NCI-H774 (cell line): Measurements from ENCODE around the gene PSMB1.
"Not testable (repeated sequence)": the region's sequence is repeated elsewhere in the genome, so short reads cannot be mapped to it uniquely, and the experiment has no call there.

ENCODE experiments used
- DNase-seq: peaks from one replicate; lab custom pipeline; 2025; lab: John Stamatoyannopoulos, UW

The PSMB1 gene

DNA sequence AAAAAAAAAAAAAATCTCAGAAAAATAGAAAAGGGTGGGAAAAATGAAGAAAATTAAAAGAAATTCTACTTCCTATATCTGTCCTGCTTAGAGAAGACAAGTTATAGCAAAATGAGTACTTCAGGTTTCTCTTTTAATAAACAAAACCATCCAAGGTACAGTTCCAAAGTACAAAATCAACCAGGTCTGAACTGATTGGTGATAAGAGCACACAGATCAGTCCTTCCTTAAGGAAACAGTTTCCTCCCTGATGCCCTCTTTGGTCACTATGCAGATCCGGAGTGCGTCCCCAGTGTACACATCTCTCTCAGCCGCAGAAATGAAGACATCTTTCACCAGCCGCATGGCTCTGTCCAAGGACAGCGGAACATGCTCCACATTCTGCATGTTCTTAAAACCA lies 18.1 kb downstream of the PSMB1 start:
- no peak for DNase-seq

DNA sequence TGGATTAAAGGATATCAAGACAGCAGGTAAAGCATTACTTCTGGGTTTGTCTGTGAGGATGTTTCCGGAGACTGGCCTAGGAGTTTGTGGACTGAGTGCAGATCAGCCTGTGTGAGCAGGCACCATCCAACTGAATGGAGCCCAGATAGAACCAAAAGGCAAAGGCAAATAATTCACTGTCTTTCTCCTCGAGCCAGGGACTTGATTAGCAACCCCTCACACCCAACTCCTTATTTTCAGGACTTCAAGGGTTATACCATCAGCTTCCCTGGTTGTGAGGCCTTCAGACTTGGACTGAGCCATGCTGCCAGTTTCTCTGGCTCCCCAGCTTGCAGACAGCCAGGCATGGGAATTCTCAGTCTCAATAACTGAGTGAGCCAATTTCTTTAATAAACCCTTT lies 19.3 kb downstream of the PSMB1 start:
- DNase-seq = no peak

DNA sequence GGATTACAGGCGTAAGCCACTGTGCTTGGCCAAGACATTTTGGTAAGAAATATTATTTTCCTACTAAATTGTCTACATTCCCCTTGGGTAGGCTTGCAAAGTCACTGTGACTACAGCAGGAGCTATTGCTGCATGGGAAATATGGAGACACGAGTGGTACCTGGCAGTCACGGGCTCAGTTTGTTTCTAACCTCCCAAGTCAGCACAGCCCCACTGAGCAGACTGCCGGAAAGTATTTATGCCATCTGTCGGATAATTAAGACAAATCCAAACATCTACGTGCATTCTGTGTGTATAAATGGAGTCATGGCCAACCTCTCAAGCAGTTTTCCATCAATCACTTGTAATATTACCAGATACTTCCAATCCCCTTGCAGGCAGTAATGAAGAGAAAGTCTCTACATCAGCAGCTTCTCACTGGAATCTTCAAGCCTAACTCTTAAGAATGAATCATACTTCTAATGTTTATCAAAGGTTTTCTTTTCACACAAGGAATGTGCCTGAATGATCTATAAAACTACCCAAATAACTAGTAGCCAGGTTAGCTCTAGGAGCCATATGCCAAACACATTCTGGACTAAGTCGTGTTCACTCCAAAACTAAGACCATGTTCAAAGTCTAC lies 20.1 kb downstream of the PSMB1 start:
- DNase-seq = no peak

DNA sequence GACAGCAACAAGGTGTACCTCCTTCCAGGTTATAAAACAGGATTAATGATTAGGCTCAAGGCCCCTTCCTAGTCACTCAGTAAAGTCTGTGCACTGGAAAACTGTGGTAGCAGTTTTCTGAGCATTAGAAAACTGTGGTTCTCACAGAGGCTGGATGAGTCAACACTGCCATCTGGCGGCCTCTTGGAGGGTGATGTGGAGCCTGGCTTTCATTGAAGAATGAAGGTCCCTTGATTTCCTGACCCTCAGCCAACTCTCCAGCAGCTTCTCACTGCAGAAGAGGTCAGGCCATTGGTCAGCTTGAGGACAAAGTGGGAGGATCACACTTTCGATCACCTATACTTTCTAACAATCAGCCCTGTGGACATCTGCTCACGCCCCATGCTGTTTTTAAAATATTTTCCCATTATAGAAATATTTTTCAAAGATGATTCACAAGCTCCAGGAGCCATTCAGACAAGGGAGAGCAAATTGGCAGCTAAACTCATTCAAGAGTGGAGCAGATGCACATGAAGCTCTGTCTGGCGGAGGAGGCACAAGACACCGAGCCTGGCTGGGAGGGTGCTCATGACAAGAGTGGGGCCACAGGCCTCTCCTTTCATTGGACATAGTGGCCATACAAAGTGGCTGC lies 23.2 kb downstream of the PSMB1 start:
- peak; percentile 89 for DNase-seq

DNA sequence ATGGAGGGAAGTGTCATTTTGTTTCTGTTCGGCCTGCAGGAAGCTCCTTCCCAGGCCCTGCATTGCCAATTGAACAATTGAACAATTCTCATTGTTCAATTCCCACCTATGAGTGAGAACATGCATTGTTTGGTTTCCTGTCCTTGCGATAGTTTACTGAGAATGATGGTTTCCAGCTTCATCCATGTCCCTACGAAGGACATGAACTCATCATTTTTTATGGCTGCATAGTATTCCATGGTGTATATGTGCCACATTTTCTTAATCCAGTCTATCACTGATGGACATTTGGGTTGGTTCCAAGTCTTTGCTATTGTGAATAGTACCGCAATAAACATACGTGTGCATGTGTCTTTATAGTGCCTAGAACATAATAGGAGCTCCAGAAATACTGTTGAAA lies 25.1 kb downstream of the PSMB1 start:
- DNase-seq = not testable (repeated sequence)

DNA sequence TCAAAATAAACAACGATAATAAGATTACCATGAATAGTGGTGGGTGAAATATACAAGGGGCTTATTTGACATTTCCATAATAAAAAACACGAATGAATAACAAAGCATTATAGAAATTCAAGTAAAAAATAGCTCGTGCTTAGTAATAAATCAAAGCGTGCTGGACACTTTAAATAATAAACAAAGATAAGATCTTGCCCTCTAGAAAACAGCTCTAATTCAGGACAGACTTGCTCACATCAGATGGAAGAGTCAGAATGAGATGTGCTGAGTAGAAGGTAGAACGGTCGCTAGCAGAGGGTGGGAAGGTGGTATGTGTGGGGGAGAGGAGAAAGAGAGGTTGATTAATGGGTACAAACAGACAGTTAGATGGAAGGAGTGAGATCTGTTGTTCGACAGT lies 27.3 kb downstream of the PSMB1 start:
- DNase-seq = no peak

DNA sequence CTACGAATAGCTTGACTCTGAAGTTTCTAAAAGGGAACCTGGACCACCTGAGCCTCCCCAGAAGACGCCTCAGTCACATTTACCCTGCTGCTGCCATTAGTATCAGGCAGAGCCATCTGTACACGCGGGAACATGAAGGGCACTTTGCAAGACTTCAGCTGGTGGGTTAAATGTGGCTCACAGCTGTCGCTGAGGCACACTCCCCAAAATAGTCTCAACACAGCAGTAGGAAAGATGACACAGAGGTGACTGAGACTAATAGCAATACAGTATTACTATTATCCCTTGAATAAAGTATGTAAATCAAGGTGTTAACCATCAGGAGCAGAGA lies 29.0 kb downstream of the PSMB1 start:
- DNase-seq = no peak

DNA sequence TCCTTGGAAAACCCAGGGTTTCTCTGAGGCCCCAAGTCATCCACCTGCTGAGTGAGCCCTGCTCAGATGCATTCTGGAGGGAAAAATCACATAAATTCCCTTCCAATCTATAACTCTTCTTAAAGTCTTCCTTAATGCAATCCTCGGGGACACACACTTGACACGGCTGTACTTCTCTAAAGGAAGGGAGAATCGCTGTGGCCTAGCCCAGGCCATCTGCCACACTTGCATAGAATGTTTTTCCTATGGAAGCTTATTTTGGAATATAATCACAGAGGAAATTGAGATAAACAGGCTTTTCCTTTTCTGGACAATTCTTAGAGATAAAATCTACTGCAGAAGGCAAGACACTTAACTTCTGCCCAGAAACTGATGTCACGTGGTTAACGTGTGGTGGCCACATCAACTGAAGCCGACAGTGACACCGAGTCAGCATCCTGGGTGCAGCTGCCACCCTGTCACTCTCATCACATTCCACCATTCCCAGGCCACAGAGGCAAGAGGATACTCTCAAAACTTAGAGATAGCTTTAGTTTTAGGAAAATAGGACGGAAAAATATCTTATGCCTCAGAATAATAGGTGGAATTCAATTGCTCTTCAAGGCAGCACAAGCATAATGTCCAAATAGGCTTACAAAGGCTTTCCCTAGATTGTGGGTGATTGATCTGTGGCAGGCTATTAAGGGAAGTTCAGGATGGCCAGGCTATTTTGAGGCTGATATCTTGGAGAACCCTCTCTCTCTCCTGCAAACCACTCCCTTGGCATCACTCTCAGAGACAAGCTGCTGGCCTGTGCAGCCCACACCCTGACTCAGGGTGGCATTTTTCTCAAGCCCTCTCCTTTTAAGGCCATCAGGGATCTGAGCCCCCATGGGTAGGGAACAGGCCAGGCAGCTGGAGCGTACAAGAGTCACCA lies 29.6 kb downstream of the PSMB1 start:
- no peak for DNase-seq

DNA sequence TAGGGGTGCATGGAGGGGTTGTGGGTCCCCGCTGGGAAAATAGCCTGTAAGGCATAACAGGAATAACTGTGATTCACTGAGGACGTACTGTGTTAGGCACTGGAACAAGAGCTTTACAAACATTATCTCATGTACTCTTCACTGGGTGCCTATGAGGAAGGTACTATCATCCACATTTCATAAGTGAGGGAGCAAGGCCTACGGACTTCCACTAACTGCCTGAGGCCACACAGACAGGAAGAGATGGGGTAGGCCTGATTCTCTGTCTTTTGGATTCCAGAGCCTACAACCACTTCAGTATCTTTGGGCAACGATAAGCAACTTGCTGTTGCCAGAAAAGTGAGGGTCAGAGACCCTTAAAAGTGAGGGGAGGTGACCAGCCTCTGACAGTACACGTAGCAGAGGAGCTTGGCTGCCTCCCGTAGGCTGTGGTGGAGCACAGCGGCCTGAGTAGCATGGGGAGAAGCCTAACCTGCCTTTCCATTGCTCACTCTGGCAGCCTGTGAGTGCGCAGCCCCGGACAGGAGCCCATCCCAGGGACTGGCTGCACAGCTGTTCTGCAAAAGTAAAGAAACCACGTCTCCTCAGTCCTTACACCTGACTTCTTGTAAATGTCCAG lies 30.4 kb downstream of the PSMB1 start:
- DNase-seq = peak; percentile 47

DNA sequence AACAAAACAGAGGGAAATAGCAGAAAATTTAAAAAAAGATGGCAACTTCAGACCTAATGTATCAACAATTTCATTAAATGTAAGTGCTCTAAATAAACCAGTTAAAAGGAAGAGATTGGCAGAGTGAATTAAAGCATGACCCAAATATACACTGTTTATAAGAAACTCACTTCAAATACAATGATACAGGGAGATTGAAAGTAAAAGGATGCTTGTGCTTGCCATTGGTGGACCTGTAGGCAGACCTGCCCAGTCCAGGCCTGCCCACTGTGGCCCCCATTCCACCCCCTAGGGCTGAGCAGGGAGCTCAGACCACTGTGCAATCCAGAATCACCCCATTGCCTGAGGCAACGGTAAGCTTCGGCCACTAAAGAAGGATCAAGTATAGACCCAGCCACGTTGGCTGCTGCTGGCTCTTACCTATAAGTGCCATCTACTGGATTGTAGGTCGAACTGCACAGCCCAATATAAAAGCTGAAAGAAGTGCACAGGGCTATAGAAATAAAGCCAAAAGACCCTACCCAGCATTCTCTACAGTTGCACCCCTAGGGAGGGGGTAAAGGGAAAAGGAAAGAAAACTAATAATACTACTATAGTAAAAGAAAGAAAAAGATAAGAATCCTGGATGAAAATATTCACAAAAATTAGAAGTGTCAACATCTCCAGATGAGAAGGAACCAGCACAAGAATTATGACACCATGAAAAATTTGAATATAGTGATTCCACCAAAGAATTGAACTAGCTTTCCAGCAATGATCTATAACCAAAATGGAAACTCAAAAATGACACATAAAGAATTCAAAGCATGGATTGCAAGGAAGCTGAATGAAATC lies 36.1 kb downstream of the PSMB1 start:
- peak; percentile 85 for DNase-seq

DNA sequence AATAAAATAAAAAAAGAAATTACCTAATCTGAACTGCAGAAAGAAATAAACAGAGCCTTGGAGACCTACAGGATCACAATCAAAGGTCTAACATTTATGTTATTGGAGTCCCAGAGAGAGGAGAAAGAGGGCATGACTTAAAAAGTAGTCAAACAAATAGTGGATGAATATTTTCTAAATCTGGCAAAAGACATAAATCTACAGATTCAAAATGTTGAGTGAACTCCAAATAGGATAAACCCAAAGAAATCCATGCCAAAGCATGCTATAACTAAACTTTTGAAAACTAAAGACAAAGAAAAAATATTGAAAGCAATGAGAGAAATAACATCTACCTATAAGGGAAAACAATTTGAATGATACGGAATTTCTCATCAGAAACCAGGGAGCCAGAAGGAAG lies 38.2 kb downstream of the PSMB1 start:
- no peak for DNase-seq

DNA sequence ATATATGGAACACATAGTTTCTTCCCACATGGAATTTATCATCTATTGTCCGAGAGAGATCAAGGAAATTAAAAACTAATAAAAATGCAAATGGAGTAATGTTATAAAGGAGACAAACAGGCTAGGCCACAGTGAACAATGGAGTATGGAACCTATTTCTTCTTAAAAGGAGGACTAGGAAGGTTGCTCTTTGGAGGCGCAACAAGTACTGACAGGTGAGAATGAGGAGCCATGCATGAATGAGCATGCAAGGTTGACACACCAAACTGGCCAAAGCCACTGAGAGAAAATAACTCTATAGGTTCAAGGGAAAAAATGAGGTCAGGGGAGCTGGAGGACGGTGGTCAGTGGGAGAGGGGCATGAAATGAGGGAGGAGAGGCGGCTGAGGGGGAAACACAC lies 40.9 kb downstream of the PSMB1 start:
- DNase-seq = no peak

DNA sequence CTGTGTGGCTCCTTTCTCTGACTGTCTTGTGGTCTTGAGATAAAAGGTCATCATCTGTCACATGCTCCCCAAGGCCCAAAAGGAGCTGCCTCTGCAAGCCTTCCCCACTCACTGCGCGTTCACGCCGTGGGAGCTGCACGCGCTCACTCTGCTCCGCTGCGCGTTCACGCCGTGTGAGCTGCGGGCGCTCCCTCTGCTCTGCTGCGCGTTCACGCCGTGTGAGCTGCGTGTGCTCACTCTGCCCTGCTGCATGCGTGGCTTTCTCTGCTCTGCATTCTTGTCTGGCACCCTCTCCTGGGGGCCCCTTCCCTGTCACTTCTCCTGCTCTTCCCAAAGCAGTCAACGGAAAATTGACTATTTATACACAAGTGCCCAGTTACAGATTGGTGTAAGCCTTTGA lies 42.5 kb downstream of the PSMB1 start:
- DNase-seq = no peak

DNA sequence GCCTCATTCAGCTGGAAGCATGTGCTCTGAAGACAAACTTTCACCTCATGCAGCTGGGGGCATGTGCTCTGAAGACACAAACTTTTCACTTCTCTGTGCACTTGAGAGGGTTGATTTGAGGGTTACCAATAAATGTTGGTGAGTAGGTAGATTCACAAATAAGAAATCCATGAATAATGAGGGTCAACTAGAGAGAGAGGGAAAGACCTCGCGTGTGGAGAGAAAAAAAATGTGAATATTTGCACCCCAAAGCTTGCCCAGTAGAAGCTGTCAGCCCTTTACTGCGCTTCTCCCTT lies 43.4 kb downstream of the PSMB1 start:
- no peak for DNase-seq

DNA sequence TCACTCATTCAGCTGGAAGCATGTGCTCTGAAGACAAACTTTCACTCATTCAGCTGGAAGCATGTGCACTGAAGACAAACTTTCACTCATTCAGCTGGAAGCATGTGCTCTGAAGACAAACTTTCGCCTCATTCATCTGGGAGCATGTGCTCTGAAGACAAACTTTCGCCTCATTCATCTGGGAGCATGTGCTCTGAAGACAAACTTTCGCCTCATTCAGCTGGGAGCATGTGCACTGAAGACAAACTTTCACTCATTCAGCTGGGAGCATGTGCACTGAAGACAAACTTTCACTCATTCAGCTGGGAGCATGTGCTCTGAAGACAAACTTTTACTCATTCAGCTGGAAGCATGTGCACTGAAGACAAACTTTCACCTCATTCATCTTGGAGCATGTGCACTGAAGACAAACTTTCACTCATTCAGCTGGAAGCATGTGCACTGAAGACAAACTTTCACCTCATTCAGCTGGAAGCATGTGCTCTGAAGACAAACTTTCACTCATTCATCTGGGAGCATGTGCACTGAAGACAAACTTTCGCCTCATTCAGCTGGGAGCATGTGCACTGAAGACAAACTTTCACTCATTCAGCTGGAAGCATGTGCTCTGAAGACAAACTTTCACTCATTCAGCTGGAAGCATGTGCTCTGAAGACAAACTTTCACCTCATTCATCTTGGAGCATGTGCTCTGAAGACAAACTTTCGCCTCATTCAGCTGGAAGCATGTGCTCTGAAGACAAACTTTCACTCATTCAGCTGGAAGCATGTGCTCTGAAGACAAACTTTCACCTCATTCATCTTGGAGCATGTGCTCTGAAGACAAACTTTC lies 44.0 kb downstream of the PSMB1 start:
- DNase-seq = not testable (repeated sequence)

DNA sequence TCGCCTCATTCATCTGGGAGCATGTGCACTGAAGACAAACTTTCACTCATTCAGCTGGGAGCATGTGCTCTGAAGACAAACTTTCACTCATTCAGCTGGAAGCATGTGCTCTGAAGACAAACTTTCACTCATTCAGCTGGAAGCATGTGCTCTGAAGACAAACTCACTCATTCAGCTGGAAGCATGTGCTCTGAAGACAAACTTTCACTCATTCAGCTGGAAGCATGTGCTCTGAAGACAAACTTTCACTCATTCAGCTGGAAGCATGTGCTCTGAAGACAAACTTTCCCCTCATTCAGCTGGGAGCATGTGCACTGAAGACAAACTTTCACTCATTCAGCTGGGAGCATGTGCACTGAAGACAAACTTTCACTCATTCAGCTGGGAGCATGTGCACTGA lies 44.8 kb downstream of the PSMB1 start:
- not testable (repeated sequence) for DNase-seq

DNA sequence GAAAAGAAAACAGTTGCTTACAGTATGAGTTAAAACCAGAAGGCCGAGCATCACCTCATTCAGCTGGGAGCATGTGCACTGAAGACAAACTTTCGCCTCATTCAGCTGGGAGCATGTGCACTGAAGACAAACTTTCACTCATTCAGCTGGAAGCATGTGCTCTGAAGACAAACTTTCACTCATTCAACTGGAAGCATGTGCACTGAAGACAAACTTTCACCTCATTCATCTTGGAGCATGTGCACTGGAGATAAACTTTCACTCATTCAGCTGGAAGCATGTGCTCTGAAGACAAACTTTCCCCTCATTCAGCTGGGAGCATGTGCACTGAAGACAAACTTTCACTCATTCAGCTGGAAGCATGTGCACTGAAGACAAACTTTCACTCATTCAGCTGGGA lies 45.4 kb downstream of the PSMB1 start:
- DNase-seq = not testable (repeated sequence)

DNA sequence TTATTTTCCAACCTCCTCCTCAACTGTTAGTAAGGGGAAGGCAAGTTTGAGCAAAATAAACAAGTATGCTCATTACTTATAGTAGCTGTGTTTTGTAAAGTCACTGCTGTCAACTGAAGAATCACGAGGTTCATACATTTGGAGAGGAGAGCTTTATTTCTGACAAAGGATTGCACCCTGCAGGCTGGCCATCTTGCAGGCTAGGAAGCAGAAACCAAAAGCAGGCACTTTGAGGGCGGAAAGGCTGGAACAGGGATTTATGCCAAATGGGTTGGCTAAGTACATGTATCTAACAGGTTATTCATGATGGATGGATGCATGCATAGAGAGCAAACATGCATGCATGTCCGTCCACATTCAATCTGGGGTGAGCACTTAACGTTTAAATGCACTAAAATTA lies 46.7 kb downstream of the PSMB1 start:
- no peak for DNase-seq

DNA sequence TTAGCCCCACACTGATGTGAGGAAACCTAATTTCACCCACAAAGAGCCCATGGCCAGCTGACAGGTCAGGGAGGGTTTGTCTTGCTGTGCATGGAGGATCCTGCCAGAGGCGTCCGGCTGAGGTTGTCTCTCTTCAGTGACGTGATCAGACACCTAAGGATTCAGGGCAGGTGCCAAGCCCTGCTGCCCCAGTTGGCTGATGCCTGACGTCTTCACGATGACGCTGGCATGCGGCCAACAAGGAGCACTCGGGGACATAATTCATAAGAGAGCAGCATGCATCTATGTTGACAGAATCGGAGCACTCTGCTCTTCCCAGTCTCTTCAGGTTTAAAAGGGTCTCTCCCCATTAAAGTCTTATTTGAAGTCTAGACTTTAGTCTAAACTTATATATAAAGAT lies 47.8 kb downstream of the PSMB1 start:
- DNase-seq = peak; percentile 43

DNA sequence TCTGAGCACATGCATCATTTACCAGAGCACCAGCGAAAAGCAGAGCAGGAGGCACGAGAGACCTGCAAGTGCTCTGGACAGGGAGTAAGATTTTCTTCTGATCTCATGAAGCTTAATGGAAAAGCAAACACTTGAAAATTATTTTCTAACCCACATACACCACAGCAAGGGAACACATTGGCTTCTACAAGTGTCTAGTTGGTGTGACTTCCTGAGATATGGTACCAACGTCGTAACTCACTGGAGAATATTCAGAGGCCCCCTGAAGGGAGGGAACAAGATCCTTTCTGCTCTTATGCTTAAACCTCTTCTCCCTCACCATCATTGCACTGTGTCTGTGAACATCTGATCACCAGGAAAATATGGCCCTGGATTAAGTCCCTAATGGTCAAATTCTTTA lies 48.6 kb downstream of the PSMB1 start:
- no peak for DNase-seq

DNA sequence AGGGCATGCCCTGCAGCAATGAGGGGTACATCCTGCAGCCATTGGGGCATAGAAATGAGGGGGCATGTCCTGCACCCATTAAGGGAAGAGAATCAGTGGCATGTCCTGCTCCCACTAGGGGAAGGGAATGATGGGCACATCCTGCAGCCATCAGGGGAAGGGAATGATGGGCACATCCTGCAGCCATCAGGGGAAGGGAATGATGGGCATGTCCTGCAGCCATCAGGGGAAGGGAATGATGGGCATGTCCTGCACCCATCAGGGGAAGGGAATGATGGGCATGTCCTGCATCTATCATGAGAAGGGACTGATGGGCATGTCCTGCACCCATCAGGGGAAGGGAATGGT lies 49.7 kb downstream of the PSMB1 start:
- DNase-seq = no peak
